B cell (primary cell): Measurements from ENCODE around the gene FGF18. TPM values are rescaled to one million over a fixed set of nuclear protein-coding genes. Genes with fewer than 3 reads are reported as not detected.

Source experiments
- ATAC-seq: fragments of 200-7000 bp; cut with Tn5 transposase; one replicate; pipeline ENCODE4 v1.10.0; 2021; ENCODE audit warnings: low read depth, mild to moderate bottlenecking, moderate number of reproducible peaks, moderate library complexity
- CTCF ChIA-PET: fragments of 350-600 bp; sonication (Branson Sonifier 250); formaldehyde crosslinking; loops from one replicate; lab custom pipeline; 2021; ENCODE audit warnings: antibody characterized with exemption, inconsistent platforms; lab: Charles Lee
- POLR2A ChIA-PET: fragments of 350-600 bp; sonication (Branson Sonifier 250); formaldehyde crosslinking; loops from one replicate; lab custom pipeline; 2021; ENCODE audit warnings: antibody characterized with exemption; lab: Charles Lee
- DNase-seq: peaks from one replicate; pipeline ENCODE4 v3.0.0; 2013
- H2AFZ ChIP-seq: 2 replicates; pipeline ENCODE4 v1.6.1; 2012; ENCODE audit warnings: mild to moderate bottlenecking, low read depth, low read length; ENCODE audit not compliant: insufficient read depth, poor library complexity, severe bottlenecking
- H3K27ac ChIP-seq, 2 donors: 1 replicate in 1 of 2; 2 replicates in 1 of 2; pipeline ENCODE4 v1.5.1; 2012 to 2013; ENCODE audit warnings: low read length in 2 of 2, mild to moderate bottlenecking in 2 of 2, moderate library complexity in 1 of 2
- H3K27me3 ChIP-seq, 4 experiments: fragments of 200-600 bp in 1 of 4; sonication (generic) in 1 of 4; replicated peaks in 1 of 4; 1 replicate in 2 of 4; 2 replicates in 2 of 4; pipeline versions ENCODE4 v1.6.1 to v1.7.0; 2013 to 2016; ENCODE audit warnings: low read length in 3 of 4, mild to moderate bottlenecking in 2 of 4, mixed read lengths in 1 of 4, moderate library complexity in 1 of 4; ENCODE audit not compliant: insufficient read depth in 4 of 4, control insufficient read depth in 3 of 4; ENCODE audit errors: control extremely low read depth in 1 of 4
- H3K36me3 ChIP-seq, 2 experiments: replicated peaks in 1 of 2; 1 replicate in 1 of 2; 2 replicates in 1 of 2; pipeline versions ENCODE4 v1.6.1 to v1.7.1; 2013; ENCODE audit warnings: low read length in 1 of 2; ENCODE audit not compliant: insufficient read depth in 2 of 2, control insufficient read depth in 1 of 2; ENCODE audit errors: control extremely low read depth in 1 of 2, extremely low read depth in 1 of 2
- H3K4me1 ChIP-seq, 2 donors: fragments of 200-600 bp in 1 of 2; sonication (generic) in 1 of 2; 1 replicate in 1 of 2; 2 replicates in 1 of 2; pipeline versions ENCODE4 v1.5.1 to v1.6.1; 2013 to 2017; ENCODE audit warnings: low read length in 2 of 2; ENCODE audit not compliant: control insufficient read depth in 2 of 2, insufficient read depth in 2 of 2
- H3K4me2 ChIP-seq: replicated peaks from 2 replicates; pipeline ENCODE3; 2012; ENCODE audit warnings: mild to moderate bottlenecking, low read depth, low read length; ENCODE audit not compliant: poor library complexity, severe bottlenecking
- H3K4me3 ChIP-seq, 5 experiments: fragments of 200-600 bp in 1 of 5; sonication (generic) in 1 of 5; 1 replicate in 3 of 5; 2 replicates in 2 of 5; pipeline versions ENCODE4 v1.5.1 to v1.7.0; 2011 to 2016; ENCODE audit warnings: low read length in 4 of 5, mild to moderate bottlenecking in 4 of 5, low read depth in 2 of 5, control low read depth in 1 of 5, moderate library complexity in 1 of 5; ENCODE audit not compliant: insufficient read depth in 1 of 5; ENCODE audit errors: control extremely low read depth in 1 of 5, extremely low read depth in 1 of 5
- H3K79me2 ChIP-seq: fragments of 200-600 bp; sonication (generic); one replicate; pipeline ENCODE4 v1.6.0; 2016; ENCODE audit warnings: low read length; ENCODE audit not compliant: control insufficient read depth, insufficient read depth
- H3K9ac ChIP-seq: fragments of 200-600 bp; sonication (generic); 2 replicates; pipeline ENCODE4 v1.6.1; 2017; ENCODE audit warnings: mild to moderate bottlenecking, low read length, moderate library complexity
- H3K9me3 ChIP-seq, 3 donors: one replicate each; pipeline versions ENCODE4 v1.6.1 to v1.7.1; 2013; ENCODE audit warnings: low read length in 2 of 3; ENCODE audit not compliant: control insufficient read depth in 2 of 3, insufficient read depth in 1 of 3; ENCODE audit errors: control extremely low read depth in 1 of 3
- H4K20me1 ChIP-seq: 2 replicates; pipeline ENCODE4 v1.6.0; 2012; ENCODE audit warnings: mild to moderate bottlenecking, low read length; ENCODE audit not compliant: insufficient read depth, control insufficient read depth, poor library complexity, severe bottlenecking
- H3K27ac Mint-ChIP-seq: one replicate; pipeline ENCODE4 v1.8.0; 2021; ENCODE audit warnings: mixed read lengths
- H3K27me3 Mint-ChIP-seq: one replicate; pipeline ENCODE4 v1.8.0; 2021; ENCODE audit warnings: mixed read lengths
- H3K4me1 Mint-ChIP-seq: one replicate; pipeline ENCODE4 v1.8.0; 2021; ENCODE audit warnings: mixed read lengths
- H3K4me3 Mint-ChIP-seq: one replicate; pipeline ENCODE4 v1.8.0; 2021; ENCODE audit warnings: mixed read lengths
- H3K9me3 Mint-ChIP-seq: one replicate; pipeline ENCODE4 v1.8.0; 2022; ENCODE audit warnings: mixed read lengths; ENCODE audit not compliant: insufficient read depth
- CTCF ChIP-seq: fragments of 200-600 bp; IDR thresholded peaks from one replicate; pipeline ENCODE4 v1.8.0; 2022; ENCODE audit warnings: antibody characterized with exemption, mild to moderate bottlenecking
- EZH2 ChIP-seq: IDR thresholded peaks from 2 replicates; pipeline ENCODE4 v1.6.1; 2012; ENCODE audit warnings: borderline replicate concordance, low read depth, mild to moderate bottlenecking, moderate library complexity, low read length; ENCODE audit not compliant: insufficient read depth, poor library complexity, severe bottlenecking
- WGBS: methylation state at CpG from one replicate; pipeline ENCODE4 v1.1.5; 2013; ENCODE audit warnings: missing lambda C conversion rate; ENCODE audit not compliant: insufficient coverage; 5-methylcytosine and 5-hydroxymethylcytosine counted together
- intact Hi-C: fragments of 100-400 bp; cut with micrococcal nuclease; formaldehyde crosslinking; loops from one replicate; pipeline ENCODE4 v1.10.0; 2022
- polyA plus RNA-seq: library from polyadenylated mRNA; depleted of rRNA; stranded (reverse); fragments of >200 nt; gene quantifications from 2 replicates; pipeline ENCODE4 v1.2.3, GENCODE V29; 2012
- total RNA-seq, 2 donors: library from RNA; stranded (reverse); fragments of 120-200 nt in 1 of 2; gene quantifications; 1 replicate in 1 of 2; 2 replicates in 1 of 2; pipeline versions ENCODE4 v1.2.3 to v1.2.4, GENCODE V29; 2013 to 2022

FGF18 gene
- total and polyA plus RNA-seq, 2 donors (not counting 1 experiment from before 2014, with no cell fraction given): 0.06 to 0.15 TPM

- POLR2A ChIA-PET: no interaction called here
- H3K4me3 ChIP-seq: no peak overlapping the region
- peaks cover 0 to under 1% of the 10 kb centered on the region in 2 donors for H3K4me1 ChIP-seq
- H3K9me3 Mint-ChIP-seq: no peaks in the 10 kb centered on the region
- ATAC-seq (no peak), DNase-seq (no peak)
- H3K4me3 Mint-ChIP-seq: no peak overlapping the region
- H3K27ac Mint-ChIP-seq: no peak overlapping the region
- no peaks in the 10 kb centered on the region for H3K36me3 ChIP-seq
- CTCF ChIA-PET: interaction anchor here (0.8 kb wide), 1 partner anchor 11 kb away, joined by 3 read pairs; no protein-coding TSS in a partner anchor
- H3K9me3 ChIP-seq: no peaks in the 10 kb centered on the region
- no peak overlapping the region for H3K9ac ChIP-seq
- no peak for TF ChIP-seq EZH2
- TF ChIP-seq CTCF: no peak
- no peak overlapping the region for H3K27ac ChIP-seq
- no peaks in the 10 kb centered on the region for H3K79me2 ChIP-seq
- peaks cover 4% of the 10 kb centered on the region for H3K27me3 Mint-ChIP-seq
- H3K27me3 ChIP-seq: peaks cover 0 to 6% (median 1%) of the 10 kb centered on the region in 4 experiments
- no peak overlapping the region for H3K4me2 ChIP-seq
- 98% methylated on average over 15 of the region's 16 CpGs for WGBS
- no peaks in the 10 kb centered on the region for H3K4me1 Mint-ChIP-seq
- no peak overlapping the region for H2AFZ ChIP-seq
- no peaks in the 10 kb centered on the region for H4K20me1 ChIP-seq
- intact Hi-C loops: no loop called here
These were observed 54.9 kb downstream of the FGF18 start for GRCh38 chr5:171474230-171474813.

- no peak overlapping the region for H3K9ac ChIP-seq
- intact Hi-C loops: no loop called here
- CTCF ChIA-PET: interaction anchor here (0.9 kb wide), 1 partner anchor 8 kb away, joined by 3 read pairs; no protein-coding TSS in a partner anchor
- H3K4me1 Mint-ChIP-seq: peaks cover 2% of the 10 kb centered on the region
- H2AFZ ChIP-seq: no peak overlapping the region
- peaks cover 0 to 6% (median 1%) of the 10 kb centered on the region in 4 experiments for H3K27me3 ChIP-seq
- DNase-seq: no peak
- no peaks in the 10 kb centered on the region for H3K36me3 ChIP-seq
- no peak overlapping the region for H3K4me3 Mint-ChIP-seq
- peaks cover 0 to 3% of the 10 kb centered on the region in 2 donors for H3K4me1 ChIP-seq
- no peak overlapping the region for H3K4me3 ChIP-seq
- ATAC-seq: no peak
- no peaks in the 10 kb centered on the region for H4K20me1 ChIP-seq
- POLR2A ChIA-PET: no interaction called here
- peaks cover 4% of the 10 kb centered on the region for H3K27me3 Mint-ChIP-seq
- no peaks in the 10 kb centered on the region for H3K79me2 ChIP-seq
- no peak for TF ChIP-seq CTCF
- TF ChIP-seq EZH2: no peak
- no peak overlapping the region for H3K27ac ChIP-seq
- no peak overlapping the region for H3K4me2 ChIP-seq
- no peak overlapping the region for H3K27ac Mint-ChIP-seq
- no peaks in the 10 kb centered on the region for H3K9me3 ChIP-seq
- no peaks in the 10 kb centered on the region for H3K9me3 Mint-ChIP-seq
These were observed 56.1 kb downstream of the FGF18 start for GRCh38 chr5:171475596-171475995.
